Activated T-cell treated with anti-CD3 and anti-CD28 coated beads, Interleukin-2, amount 50 U/mL, for 48 hours (primary cell): Measurements from ENCODE around the gene CYBRD1.

Experiments used
- DNase-seq, 2 experiments: peaks; one replicate each; pipeline ENCODE4 v3.0.0-alpha.2; 2020

CYBRD1 gene

GRCh38 chr2:171557363-171557762, 35.1 kb downstream of the CYBRD1 start:
- no peak for DNase-seq

- DNase-seq: no peak
These were observed 41.0 kb downstream of the CYBRD1 start for GRCh38 chr2:171563301-171563700.

- no peak for DNase-seq
These were observed 42.2 kb downstream of the CYBRD1 start for GRCh38 chr2:171564463-171564862.

DNA sequence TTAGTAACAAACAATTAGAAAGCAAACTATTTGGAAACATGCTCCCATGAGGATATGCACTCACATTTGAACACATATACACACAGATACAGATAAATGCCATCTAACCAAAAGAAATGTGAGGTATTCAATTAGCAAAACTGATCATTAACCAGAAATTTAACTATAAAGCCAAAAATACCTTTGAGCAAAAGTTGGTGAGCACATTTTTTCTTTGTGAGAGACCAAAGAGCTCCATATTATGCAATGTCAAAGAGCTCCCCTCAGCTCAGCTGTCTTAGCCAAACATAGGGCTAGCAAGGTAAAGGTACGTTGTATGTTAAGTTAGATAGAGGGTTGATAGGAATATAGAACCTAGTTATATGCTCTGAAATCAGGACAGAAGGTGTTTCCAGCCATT, 43.8 kb downstream of the CYBRD1 start:
- no peak for DNase-seq

DNA sequence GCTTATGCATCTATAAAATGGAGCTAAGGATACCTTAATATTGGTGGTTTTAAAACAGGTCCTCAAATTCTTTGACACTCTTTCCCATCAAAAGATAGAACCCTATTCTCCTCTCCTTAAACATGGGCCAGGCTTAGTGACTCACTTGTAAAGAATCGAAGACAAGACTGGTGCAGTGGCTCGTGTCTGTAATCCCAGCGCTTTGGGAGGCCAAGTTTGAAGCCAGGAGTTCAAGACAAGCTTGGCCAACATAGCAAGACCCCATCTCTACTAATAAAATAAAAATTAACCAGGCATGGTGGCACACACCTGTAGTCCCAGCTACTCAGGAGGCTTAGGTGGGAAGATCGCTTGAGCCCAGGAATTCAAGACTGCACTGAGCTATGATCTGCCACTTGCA, 44.5 kb downstream of the CYBRD1 start:
- DNase-seq: no peak

DNA sequence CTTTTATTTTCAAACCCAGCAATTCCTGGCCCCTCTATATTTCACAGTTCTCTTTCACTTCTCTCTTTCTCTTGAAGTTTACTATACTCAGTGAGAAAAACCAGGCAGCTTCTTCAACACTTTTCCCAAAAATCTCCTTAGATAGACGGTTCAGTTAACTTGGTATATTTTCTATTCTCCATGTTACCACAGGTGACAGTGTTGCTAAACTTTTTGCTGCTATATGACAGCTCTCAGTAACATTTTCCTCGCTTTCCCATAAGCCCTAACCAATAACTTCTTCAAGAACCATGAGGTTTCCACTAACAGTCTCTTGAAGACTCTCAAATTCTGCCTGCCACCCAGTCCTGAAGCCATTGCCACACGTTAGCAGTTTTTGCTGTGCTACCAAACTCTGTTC, 45.8 kb downstream of the CYBRD1 start:
- no peak for DNase-seq

- no peak for DNase-seq
These were observed 49.4 kb downstream of the CYBRD1 start for GRCh38 chr2:171571721-171572120.

- DNase-seq: peak; percentile 89 to 91
These were observed 52.0 kb downstream of the CYBRD1 start for GRCh38 chr2:171574149-171574795.

DNA sequence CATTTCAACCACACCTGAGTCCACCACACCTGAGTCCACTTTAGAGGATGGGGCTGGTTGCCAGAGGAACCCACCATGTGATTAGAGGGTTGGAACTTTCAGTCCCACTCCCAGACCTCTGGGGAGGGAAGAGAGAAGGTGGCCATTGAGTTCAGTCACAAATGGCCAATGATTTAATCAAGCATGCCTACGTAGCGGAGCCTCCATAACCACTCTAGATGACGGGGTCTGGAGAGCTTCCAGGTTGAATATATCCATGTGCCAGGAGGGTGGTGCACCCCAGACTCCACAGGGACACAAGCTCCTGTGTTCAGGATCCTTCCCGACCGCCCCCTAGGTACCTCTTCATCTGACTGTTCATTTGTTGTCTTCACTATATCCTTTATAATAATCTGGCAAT, 53.3 kb downstream of the CYBRD1 start:
- DNase-seq: no peak

DNA sequence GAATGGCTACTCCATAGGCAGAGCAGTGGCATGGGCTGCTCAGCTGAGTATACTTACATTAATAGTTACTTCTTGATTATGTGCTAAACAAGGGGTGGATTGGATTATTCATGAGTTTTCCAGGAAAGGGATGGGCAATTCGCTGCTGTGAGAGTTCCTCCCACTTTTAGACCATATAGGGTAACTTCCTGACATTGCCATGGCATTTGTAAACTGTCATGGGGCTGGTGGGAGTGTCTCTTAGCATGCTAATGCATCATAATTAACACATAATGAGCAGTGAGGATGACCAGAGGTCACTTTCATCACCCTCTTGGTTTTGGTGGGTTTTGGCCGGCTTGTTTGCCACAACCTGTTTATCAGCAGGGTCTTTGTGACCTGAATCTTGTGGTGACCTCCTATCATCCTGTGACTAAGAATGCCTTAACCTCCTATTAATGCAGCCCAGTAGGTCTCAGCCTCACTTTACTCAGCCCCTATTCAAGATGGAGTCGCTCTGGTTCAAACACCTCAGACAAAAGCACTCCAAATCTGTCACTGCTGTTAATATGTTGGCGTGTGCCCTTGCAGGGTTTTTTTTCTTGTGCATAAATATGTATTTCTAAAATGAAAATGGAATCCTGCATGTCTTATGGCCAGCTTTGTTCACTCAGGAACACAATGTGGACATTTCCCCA, 56.0 kb downstream of the CYBRD1 start:
- DNase-seq: no peak

DNA sequence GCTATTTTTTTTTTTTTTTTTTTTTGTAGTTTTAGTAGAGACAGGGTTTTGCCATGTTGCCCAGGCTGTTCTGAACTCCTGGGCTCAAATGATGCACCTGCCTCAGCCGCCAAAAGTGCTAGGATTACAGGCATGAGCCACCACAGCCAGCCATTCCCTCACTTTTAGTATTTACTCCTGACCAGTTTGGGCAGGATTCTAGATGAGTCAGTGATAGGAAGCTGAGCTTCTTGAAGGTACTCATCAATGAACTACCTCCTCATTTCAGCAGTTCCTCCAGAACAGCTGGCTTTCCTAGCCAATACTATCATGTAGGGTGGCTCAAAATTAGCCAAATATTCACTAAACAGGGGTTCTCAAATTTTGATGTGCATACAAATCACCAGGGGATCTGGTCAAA, 57.2 kb downstream of the CYBRD1 start:
- no peak for DNase-seq

GRCh38 chr2:171583566-171583965, 61.3 kb downstream of the CYBRD1 start:
- no peak for DNase-seq

DNA sequence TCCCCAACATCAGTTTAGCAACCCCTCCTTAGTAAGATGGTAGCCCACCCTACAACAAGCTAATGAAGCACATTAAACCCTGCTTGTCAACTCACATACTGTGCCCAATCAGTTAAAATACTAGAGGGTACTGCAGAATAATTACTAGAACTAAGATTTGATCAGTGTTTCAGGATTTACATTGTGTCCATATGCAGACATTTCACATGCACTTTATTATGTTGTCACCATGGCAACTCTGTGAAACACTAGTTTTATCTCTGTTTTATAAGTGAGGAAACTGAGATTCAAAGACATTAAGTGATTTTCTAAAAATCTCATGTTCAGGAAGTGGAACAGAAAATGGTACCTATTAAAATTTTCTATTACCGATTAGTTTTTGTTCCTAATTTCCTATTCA, 61.7 kb downstream of the CYBRD1 start:
- DNase-seq: no peak

DNA sequence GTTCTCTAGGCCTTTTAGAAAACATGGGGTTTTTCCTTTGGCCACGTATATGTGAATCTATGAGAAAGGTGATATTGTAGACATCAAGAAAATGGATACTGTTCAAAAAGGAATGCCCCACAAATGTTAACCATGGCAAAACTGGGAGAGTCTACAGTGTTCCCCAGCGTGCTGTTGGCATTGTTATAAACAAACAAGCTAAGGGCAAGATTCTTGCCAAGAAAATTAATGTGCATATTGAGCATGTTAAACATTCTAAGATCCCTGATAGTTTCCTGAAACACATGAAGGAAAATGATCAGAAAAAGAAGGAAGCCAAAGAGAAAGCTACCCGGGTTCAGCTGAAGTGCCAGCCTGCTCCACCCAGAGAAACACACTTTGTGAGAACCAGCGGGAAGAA, 64.9 kb downstream of the CYBRD1 start:
- no peak for DNase-seq

GRCh38 chr2:171587567-171587966, 65.3 kb downstream of the CYBRD1 start:
- no peak for DNase-seq

GRCh38 chr2:171590116-171590515, 67.8 kb downstream of the CYBRD1 start:
- DNase-seq: no peak

DNA sequence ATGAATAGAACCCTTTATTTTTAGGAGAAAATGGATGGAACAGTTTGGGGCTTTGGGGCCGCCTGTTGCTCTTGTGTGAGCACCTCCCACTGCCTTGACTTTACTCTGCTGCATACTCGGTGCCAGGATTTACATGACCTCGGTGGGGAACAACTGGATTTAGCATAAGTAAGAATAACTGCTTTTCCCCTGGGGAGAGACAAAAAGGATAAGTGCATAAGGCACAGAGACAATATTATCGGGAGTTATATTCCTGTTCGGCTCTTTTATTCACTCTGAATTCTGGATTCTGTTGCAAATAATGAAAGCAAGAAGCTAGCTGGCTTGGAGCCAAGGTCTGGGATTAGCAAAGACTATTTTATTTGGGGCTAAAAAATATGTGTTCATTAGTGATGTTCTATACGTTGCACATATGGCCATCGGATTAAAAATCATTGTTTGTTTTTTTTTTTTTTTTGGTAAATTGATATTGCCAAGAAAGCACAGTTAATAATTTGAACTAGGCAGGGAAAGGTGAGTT, 69.8 kb downstream of the CYBRD1 start:
- DNase-seq: no peak

- DNase-seq: no peak
These were observed 73.2 kb downstream of the CYBRD1 start for GRCh38 chr2:171595456-171595855.

GRCh38 chr2:171595896-171596295, 73.6 kb downstream of the CYBRD1 start:
- no peak for DNase-seq

DNA sequence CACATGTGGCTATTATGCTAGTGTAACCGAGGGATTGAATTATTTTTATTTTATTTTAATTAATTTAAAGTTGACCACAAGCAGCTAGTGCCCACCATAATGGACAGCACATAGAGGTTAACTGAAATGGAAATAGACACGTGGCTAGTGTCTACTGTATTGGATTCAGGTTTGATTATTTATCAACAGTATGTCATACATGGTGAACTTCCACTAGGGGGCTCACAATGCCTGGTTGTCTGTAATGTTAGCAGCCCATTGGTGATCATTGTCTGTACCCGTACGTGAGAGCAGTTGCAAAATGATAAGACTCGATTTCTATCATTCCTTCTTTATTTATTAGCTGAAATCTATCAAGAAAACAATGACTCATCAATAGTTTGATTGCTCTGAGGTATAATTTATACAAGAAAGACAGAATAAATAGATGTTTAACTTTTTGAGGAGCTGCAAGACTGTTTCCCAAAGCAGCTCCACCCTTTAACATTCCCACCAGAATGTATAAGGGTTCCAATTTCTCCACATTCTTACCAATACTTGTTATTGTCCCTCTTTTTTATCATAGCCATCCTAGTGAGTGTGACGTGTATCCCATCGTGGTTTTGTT, 76.5 kb downstream of the CYBRD1 start:
- peak in 1 of 2 experiments; percentile 30 for DNase-seq

GRCh38 chr2:171600126-171600525, 77.9 kb downstream of the CYBRD1 start:
- DNase-seq: no peak

GRCh38 chr2:171602352-171602751, 80.1 kb downstream of the CYBRD1 start:
- DNase-seq: no peak
